GM12873 (cell line): Measurements from ENCODE around the gene AHSP.

Source experiments
- TF ChIP-seq, protein P1 (sequence below): IDR thresholded peaks from 2 replicates; pipeline ENCODE4 v1.5.1; 2012; ENCODE audit warnings: low read depth, mild to moderate bottlenecking, moderate library complexity, low read length, control low read depth; ENCODE audit not compliant: insufficient read depth; ENCODE audit errors: missing control alignments

The AHSP gene, protein sequence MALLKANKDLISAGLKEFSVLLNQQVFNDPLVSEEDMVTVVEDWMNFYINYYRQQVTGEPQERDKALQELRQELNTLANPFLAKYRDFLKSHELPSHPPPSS

DNA sequence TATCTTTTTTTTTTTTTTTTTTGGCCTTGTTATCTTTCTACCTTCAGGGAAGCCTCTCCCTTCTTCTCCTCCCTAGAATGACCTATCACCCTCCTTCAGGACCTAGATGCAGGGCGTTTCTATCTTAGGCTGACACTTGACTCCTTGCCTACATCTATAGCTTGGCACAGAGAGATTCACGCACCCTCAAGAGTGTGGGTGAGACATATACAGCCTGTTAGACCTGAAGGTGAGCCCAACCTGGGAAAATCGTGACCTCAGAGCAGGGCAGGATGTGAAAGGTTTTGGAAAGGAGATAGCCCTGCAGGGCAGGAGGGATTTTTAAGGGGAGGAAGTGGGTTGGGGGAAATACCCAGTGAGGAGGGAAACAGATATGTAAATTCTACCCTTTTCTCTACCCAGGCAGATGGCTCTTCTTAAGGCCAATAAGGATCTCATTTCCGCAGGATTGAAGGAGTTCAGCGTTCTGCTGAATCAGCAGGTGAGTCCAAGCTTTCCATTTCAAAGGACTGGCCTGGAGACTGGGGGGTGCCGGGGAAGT is at the start of gene AHSP:
TSS of gene AHSP (plus strand) at position 167 of the 541 bp plus-strand sequence. CDS start at position 407, 240 bp downstream.
- TF ChIP-seq, protein P1, sequence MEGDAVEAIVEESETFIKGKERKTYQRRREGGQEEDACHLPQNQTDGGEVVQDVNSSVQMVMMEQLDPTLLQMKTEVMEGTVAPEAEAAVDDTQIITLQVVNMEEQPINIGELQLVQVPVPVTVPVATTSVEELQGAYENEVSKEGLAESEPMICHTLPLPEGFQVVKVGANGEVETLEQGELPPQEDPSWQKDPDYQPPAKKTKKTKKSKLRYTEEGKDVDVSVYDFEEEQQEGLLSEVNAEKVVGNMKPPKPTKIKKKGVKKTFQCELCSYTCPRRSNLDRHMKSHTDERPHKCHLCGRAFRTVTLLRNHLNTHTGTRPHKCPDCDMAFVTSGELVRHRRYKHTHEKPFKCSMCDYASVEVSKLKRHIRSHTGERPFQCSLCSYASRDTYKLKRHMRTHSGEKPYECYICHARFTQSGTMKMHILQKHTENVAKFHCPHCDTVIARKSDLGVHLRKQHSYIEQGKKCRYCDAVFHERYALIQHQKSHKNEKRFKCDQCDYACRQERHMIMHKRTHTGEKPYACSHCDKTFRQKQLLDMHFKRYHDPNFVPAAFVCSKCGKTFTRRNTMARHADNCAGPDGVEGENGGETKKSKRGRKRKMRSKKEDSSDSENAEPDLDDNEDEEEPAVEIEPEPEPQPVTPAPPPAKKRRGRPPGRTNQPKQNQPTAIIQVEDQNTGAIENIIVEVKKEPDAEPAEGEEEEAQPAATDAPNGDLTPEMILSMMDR: no peak

DNA sequence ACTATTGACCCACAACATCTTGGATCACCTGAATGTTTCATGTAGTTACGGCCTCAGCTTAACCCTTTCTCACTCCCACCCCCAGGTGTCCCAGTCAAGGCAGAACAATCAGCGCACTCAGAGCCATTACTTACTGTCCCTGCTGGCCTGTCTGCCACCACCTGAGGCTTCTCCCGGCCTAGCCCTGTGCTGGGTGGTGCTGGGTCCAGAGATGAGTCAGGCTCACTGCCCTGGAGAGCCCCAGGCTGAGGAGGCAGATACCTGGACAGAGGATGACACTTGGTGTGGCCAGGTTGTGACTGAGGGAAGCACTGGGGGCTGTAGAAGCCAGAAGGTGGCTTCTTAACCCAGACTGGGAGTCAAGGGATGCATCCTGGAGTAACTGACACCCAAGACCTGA is 48.7 kb upstream of the AHSP start:
- TF ChIP-seq, protein P1: no peak

DNA sequence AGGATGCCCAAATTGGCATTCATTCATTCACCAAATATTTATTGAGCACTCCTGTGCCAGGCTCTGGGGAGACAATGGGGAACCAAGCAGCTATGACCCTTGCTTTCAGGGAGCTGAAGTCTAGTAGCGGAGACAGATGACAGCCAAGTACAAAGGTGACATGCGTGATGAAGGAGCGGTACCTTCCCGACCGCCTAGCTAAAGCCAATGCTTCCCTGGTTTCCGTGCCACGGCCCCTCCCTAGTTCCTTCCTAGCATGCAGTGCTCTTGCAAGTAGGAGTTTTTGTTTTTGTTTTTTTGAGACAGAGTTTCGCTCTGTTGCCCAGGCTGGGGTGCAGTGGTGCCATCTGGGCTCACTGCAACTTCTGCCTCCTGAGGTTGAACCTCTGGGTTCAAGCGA is 47.9 kb upstream of the AHSP start:
- TF ChIP-seq, protein P1: no peak

DNA sequence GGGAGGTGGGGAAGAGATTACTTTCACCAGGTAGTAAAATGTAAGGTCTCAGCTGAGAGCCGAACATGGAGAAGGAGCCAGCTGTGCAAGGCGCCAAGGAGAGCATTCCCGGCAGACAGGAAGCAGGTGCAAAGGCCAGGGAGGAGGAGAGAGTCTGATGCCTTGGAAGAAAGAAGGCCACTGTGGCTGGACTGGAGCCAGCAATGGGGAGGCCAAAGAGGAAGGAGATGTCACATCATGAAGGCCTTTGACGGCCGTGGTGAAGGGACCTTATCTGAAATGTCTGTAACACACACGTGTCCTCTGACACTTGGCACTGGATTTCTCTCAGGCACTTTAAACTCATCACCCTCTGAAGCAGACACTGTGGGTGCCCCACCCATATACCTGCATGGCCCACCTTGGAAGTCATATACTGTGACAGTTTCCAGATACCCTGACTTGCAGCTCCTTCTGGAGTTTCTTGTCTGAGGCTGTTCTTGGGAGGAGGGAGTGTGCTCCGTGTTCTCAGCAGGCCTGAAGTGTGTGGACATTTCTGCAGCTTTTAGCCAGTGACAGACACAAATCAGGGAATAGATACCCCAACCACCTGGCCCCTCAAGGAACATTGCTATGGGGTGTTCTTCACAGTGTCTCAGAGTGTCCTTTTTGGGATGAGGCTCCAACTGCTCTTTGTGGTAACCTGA is 46.7 kb upstream of the AHSP start:
- TF ChIP-seq, protein P1: no peak

DNA sequence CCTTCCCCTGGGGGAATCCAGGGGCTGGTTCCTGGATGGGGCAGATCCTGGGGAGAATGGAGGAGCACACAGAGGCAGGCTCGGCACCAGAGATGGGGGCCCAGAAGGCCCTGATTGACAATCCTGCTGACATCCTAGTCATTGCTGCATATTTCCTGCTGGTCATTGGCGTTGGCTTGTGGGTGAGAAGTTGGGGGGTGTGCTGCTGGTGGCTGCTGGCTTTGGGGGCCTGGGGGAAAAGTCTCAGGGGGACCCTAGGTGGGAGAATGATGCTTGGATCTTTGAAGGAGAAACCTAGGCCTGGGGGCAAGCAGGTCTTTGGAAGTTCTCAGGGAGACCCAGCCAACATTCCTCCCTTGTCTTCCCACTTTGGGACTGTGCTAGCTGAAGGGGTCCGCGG is 44.6 kb upstream of the AHSP start, which contains the start of gene SLC5A2:
TSS of gene SLC5A2 (plus strand) at position 43 of the 400 bp plus-strand sequence. CDS start at position 57, 14 bp downstream.
- TF ChIP-seq, protein P1: no peak

DNA sequence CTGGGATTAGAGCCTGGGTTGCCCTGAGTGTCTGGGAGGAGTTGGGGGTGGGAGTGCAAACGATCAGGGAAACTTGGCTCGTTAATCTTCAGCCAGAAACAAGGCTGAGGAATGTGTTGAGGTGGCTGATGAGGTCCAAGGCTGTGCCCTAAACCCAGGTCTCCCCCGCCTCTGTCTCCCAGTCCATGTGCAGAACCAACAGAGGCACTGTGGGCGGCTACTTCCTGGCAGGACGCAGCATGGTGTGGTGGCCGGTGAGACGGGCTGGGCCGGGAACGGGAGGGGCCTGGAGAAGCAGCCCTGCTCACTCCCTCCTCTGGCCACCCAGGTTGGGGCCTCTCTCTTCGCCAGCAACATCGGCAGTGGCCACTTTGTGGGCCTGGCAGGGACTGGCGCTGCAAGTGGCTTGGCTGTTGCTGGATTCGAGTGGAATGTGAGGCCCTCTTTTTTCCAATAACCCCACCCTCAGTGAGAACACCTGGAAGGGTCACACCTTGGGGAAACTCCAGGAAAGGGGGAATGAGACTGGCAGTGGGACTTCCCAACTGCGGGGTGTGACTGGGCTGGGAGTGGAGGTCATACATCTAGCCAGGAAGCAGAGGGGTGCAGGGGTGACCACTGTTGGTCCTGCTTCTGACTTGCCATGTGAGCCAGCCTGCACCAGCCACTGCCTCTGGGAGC is 43.1 kb upstream of the AHSP start:
- TF ChIP-seq, protein P1: no peak

DNA sequence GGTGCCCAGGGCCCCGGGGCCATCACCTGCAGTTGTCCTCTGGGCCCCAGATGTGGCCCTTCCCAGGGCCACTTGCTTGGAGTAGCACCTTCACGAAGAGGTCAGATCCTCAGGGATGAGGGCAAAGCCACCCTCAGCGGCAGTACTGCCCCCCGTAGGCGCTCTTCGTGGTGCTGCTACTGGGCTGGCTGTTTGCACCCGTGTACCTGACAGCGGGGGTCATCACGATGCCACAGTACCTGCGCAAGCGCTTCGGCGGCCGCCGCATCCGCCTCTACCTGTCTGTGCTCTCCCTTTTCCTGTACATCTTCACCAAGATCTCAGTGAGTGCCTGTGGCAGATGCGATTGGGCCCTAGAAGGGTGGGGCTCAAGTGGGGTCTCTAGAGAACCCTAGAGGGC is 42.1 kb upstream of the AHSP start:
- TF ChIP-seq, protein P1: no peak
